AG09319 (cell line): Measurements from ENCODE around the gene PRKG1.

Experiments
- DNase-seq: peaks from one replicate; pipeline ENCODE4 v3.0.0-alpha.2; 2010; ENCODE audit warnings: low read depth; ENCODE audit errors: extremely low read depth
- TF ChIP-seq, protein P1 (sequence below): IDR thresholded peaks from 2 replicates; pipeline ENCODE4 v1.5.1; 2011; ENCODE audit warnings: low read depth, mild to moderate bottlenecking, inconsistent platforms, low read length, moderate library complexity

Gene PRKG1

GRCh38 chr10:51075873-51076229, 1.6 kb downstream of the PRKG1 start:
- TF ChIP-seq, protein P1, sequence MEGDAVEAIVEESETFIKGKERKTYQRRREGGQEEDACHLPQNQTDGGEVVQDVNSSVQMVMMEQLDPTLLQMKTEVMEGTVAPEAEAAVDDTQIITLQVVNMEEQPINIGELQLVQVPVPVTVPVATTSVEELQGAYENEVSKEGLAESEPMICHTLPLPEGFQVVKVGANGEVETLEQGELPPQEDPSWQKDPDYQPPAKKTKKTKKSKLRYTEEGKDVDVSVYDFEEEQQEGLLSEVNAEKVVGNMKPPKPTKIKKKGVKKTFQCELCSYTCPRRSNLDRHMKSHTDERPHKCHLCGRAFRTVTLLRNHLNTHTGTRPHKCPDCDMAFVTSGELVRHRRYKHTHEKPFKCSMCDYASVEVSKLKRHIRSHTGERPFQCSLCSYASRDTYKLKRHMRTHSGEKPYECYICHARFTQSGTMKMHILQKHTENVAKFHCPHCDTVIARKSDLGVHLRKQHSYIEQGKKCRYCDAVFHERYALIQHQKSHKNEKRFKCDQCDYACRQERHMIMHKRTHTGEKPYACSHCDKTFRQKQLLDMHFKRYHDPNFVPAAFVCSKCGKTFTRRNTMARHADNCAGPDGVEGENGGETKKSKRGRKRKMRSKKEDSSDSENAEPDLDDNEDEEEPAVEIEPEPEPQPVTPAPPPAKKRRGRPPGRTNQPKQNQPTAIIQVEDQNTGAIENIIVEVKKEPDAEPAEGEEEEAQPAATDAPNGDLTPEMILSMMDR = no peak
- DNase-seq = no peak

GRCh38 chr10:51076299-51076841, 2.1 kb downstream of the PRKG1 start:
- TF ChIP-seq, protein P1 = no peak

DNA sequence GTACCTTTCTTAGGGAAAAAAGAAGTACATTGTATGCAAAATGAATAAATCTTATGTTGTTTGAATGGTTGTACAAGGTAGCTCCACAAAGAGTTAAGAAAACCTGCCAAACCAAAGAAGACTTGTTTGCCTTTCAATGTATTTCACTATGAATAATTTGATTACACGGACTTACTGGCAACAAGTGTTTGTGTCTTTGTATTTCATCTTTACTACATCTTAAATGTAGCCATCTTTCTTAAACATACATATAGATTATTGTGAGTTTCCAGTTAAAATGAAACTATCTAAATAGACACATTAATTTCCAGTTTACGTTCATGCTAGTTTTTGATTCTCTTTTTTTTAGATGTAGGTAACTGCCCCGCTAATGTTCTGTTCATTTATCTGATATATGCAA, 2.8 kb downstream of the PRKG1 start:
- TF ChIP-seq, protein P1 = no peak
- DNase-seq = no peak

More at GRCh38 chr10:51076299-51076841, 2.1 kb downstream of the PRKG1 start:
- no peak for DNase-seq

DNA sequence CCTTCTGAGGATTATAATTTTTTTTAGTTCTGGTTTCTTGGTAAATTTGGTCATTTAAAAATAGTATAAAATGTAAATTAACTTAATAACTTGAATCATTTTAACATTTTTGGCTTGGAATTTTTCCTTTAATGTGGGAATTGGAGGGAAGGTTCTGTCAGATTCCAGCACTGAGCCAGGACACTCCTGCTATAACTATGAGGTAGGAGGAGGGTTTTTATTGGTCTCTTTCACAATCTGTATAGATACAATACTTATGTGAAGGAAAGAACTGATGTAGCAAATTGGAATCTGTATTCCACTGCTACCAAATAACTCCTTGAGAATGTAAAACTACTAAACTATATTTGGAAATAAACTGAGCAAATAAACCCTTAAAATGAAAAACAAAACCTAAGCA, 3.2 kb downstream of the PRKG1 start:
- TF ChIP-seq, protein P1 = no peak
- DNase-seq = no peak

GRCh38 chr10:51079331-51079730, 5.0 kb downstream of the PRKG1 start:
- TF ChIP-seq, protein P1 = no peak
- DNase-seq = no peak

GRCh38 chr10:51079766-51080165, 5.5 kb downstream of the PRKG1 start:
- TF ChIP-seq, protein P1 = no peak
- DNase-seq = no peak

DNA sequence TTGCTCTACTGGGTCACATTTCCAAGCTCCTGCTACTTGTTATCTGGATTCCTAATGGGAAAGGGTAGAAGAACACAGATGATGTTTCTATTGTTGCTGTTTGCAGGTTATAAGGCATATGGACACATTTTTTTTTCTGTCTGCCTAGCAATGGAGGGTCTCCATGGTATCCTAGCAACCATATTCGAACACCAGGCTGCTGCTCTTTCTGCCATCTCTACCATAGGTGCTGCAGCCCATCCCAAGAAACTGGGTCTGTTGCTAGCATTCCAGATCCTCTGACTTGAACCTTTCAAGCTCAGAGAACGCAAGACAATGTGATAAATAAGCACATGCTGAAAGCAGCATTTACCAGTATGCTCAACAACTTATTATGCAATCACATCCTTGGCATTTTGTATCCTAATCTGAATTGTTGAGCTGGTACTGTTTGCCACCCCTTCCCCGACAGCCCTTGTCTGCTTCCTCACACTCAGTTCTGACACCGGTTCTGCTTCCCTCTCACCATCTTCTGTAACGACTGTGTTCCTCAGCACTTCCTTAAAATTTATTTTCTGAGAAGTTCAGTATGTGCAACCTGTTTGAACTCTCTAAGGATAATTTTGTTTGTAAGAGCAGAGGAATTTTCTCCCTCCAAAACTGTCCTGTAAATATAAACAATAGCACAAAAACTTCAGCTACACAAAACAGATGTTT, 6.2 kb downstream of the PRKG1 start:
- no peak for DNase-seq
- TF ChIP-seq, protein P1 = no peak
